ENCODE results near the gene PRDM8. TPM values are rescaled to one million over a fixed set of nuclear protein-coding genes. Genes with fewer than 3 reads are reported as not detected.
A peak's percentile ranks its signal among the peaks of the same experiment; 100 is the strongest.

The PRDM8 gene
- total RNA-seq, 1 donor from 2014 or later, result 15.0 TPM

- Histone ChIP-seq H3K27me3 (no peaks in the 10 kb centered on the region), H3K9me3 (no peaks in the 10 kb centered on the region), H3K4me1 (peaks cover 41% of the 10 kb centered on the region), H3K4me3 (no peak overlapping the region), H3K36me3 (no peaks in the 10 kb centered on the region), H3K27ac (no peak overlapping the region)
- TF ChIP-seq POLR2AphosphoS5 (IDR thresholded peaks at IDR 0.05; ENCODE audit: insufficient read depth in 1 of 2, low read depth in 1 of 2) (no peak), POLR2A (IDR thresholded peaks at IDR 0.05) (no peak)
- TF ChIP-seq, protein P1, sequence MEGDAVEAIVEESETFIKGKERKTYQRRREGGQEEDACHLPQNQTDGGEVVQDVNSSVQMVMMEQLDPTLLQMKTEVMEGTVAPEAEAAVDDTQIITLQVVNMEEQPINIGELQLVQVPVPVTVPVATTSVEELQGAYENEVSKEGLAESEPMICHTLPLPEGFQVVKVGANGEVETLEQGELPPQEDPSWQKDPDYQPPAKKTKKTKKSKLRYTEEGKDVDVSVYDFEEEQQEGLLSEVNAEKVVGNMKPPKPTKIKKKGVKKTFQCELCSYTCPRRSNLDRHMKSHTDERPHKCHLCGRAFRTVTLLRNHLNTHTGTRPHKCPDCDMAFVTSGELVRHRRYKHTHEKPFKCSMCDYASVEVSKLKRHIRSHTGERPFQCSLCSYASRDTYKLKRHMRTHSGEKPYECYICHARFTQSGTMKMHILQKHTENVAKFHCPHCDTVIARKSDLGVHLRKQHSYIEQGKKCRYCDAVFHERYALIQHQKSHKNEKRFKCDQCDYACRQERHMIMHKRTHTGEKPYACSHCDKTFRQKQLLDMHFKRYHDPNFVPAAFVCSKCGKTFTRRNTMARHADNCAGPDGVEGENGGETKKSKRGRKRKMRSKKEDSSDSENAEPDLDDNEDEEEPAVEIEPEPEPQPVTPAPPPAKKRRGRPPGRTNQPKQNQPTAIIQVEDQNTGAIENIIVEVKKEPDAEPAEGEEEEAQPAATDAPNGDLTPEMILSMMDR (IDR thresholded peaks at IDR 0.05), result no peak
- DNase-seq (ENCODE audit: extremely low spot score in 2 of 2), result no peak
- intact Hi-C loops (cut with DNase I), result no loop called here
Measured at GRCh38 chr4:80186676-80187075, 10.6 kb upstream of the PRDM8 start.

DNA sequence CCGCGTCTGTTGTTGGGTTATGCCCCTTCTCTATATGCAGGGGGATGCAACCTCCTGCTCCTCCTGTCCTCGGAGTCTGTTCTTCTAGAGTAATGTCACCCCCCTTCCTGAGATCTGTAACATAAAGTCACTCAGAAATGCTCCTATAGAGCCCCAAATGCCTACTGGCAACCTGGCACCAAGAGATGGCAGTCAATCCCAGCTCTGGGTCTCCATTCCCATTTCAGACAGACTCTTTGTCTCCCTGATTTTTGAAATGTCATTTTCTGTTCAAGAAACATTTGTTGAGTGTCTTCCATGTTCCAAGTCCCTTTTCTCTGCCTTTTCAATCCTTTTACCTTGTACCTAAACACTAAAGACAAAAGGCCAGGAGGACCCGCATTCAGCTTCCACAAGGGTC lies 9.6 kb upstream of the PRDM8 start:
- intact Hi-C loops (cut with DNase I), result no loop called here
- Histone ChIP-seq H3K27ac (no peak overlapping the region), H3K4me1 (peaks cover 37% of the 10 kb centered on the region), H3K4me3 (no peak overlapping the region), H3K9me3 (no peaks in the 10 kb centered on the region), H3K36me3 (no peaks in the 10 kb centered on the region), H3K27me3 (no peaks in the 10 kb centered on the region)
- DNase-seq (ENCODE audit: extremely low spot score in 2 of 2), result no peak
- TF ChIP-seq, protein P1 (IDR thresholded peaks at IDR 0.05), result no peak
- TF ChIP-seq POLR2AphosphoS5 (IDR thresholded peaks at IDR 0.05; ENCODE audit: insufficient read depth in 1 of 2, low read depth in 1 of 2) (no peak), POLR2A (IDR thresholded peaks at IDR 0.05) (no peak)

DNA sequence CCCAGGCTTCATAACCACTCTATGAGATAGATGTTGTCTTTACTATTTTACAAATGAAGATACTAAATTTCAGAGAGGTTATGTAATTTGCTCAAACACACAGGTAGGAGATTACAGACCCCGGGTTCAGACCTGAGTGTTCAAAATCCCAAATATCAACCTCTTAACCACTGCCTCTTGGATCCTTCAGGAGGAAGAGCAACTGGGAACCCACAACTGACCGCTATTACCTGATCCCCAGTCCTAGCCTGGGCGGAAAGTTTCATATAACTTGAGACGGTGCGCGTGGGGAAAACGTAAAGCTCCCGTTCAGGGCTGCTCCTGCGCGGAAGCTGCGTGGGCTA lies 8.9 kb upstream of the PRDM8 start:
- intact Hi-C loops (cut with DNase I), result no loop called here
- Histone ChIP-seq H3K4me3 (peak overlapping the region in 1 of 2 donors; percentile 5), H3K27me3 (no peaks in the 10 kb centered on the region), H3K4me1 (peaks cover 30% of the 10 kb centered on the region), H3K9me3 (no peaks in the 10 kb centered on the region), H3K27ac (no peak overlapping the region), H3K36me3 (no peaks in the 10 kb centered on the region)
- no peak for TF ChIP-seq POLR2A (IDR thresholded peaks at IDR 0.05)
- no peak for TF ChIP-seq POLR2AphosphoS5 (IDR thresholded peaks at IDR 0.05; ENCODE audit: insufficient read depth in 1 of 2, low read depth in 1 of 2)
- TF ChIP-seq, protein P1 (IDR thresholded peaks at IDR 0.05), result no peak
- no peak for DNase-seq (ENCODE audit: extremely low spot score in 2 of 2)

DNA sequence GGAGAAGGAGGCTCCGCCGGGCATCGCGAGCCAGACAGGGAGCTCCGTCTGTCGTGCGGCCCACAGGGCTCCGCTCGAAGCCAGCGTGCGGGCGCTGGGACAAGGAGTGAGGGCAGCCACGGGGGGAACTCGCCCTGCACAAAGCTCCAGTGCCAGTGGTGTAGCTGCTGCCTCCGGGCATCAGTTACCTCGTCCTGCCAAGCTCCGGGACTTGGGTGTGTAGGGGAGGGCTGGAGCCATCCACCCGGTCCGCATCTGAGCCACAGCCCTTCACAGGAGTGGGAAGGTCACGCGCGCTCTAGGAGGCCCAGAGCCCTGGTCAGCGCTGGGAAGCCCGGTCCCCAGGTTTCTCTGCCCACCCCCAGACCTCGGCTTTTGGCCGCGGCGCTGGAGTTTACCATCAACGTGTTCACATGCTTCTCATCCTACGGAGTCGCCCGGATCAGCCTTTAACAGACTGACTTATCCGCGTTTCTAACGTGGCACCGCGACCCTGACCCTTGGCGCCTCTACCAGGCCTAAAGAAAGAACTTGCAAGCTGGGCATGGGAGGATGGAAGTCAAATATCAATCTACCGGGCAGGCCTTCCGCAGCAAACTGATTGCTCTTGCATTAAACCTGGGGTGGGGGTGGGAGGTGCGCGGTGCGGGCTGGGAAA lies 8.4 kb upstream of the PRDM8 start:
- Histone ChIP-seq H3K4me1 (peaks cover 25% of the 10 kb centered on the region), H3K4me3 (peak overlapping the region in 1 of 2 donors; percentile 5), H3K36me3 (no peaks in the 10 kb centered on the region), H3K9me3 (no peaks in the 10 kb centered on the region), H3K27ac (no peak overlapping the region), H3K27me3 (no peaks in the 10 kb centered on the region)
- intact Hi-C loops (cut with DNase I), result no loop called here
- DNase-seq (ENCODE audit: extremely low spot score in 2 of 2), result no peak
- no peak for TF ChIP-seq POLR2A (IDR thresholded peaks at IDR 0.05)

GRCh38 chr4:80189581-80189955 lies 7.7 kb upstream of the PRDM8 start:
- no peak for DNase-seq (ENCODE audit: extremely low spot score in 2 of 2)
- H3K4me1 ChIP-seq, result peaks cover 18% of the 10 kb centered on the region
- no peaks in the 10 kb centered on the region for H3K36me3 ChIP-seq
- TF ChIP-seq POLR2AphosphoS5 (IDR thresholded peaks at IDR 0.05; ENCODE audit: insufficient read depth in 1 of 2, low read depth in 1 of 2) (no peak), POLR2A (IDR thresholded peaks at IDR 0.05) (no peak)
- TF ChIP-seq, protein P1 (IDR thresholded peaks at IDR 0.05), result no peak
- peak overlapping the region in 1 of 2 donors; percentile 42 for H3K4me3 ChIP-seq
- H3K9me3 ChIP-seq, result no peaks in the 10 kb centered on the region
- intact Hi-C loops (cut with DNase I), result no loop called here
- no peak overlapping the region for H3K27ac ChIP-seq
- H3K27me3 ChIP-seq, result no peaks in the 10 kb centered on the region
